ENCODE measurements around the gene ANXA11.

Gene ANXA11

DNA sequence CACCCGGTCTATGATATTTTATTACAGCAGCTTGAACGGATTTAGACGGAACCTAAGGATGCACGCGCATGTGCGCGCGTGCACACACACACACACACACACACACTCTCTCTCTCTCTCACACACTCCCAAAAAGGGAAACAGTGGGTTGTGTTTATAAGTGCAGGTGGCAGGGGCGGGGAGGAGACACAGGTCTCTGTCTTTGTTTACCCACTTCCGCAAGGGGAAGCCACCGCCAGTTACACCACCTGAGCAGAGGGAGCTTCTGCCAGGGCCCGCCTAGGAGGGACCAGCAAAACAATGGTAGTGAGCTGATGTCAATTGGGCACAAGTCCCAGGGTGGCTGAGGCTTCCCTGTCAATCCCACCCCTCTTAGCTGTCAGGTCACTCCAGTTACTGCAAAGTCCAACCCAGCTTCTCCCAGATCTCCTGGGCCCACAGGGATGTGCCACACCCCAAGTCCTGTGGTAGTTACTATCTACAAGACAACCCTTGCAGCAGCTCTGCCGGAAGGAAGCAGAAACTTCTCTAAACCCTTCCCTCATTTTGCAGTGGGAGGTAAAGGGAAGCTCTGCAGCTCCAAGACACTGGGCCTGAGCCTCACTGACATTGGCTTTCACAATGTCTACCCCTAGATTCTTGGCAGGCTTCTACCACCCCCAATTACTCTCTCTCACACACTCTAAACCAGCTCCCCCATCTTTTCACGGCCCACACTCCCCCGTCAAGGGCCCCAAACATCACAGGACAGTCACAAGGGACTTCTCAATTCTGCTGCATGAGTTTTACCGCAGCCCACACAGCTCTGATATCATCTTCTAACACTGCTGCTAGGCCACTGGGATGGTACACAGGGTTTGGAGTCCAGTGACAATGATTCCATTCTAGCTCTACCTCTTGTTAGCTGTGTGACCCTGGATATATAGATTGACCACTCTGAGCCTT, 17.6 kb downstream of the ANXA11 start:
- DNase-seq, result peak; percentile 38

DNA sequence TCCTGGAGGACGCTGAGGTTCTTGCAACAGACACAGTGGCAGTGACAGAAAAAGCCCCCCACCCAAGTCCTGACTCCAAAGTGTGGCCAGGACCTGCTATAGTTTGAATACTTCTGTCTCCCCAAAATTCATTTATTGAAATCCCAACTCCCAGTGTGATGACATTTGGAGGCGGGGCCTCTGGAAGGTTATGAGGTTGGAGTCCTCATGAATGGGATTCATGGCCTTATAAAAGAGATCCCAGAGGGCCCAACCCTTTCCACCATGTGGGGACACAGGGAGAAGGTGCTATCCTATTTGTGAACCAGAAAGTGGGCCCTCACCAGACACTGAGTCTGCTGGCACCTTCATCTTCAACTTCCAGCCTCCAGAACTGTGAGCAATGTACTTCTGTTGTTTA, 18.3 kb downstream of the ANXA11 start:
- DNase-seq, result no peak

DNA sequence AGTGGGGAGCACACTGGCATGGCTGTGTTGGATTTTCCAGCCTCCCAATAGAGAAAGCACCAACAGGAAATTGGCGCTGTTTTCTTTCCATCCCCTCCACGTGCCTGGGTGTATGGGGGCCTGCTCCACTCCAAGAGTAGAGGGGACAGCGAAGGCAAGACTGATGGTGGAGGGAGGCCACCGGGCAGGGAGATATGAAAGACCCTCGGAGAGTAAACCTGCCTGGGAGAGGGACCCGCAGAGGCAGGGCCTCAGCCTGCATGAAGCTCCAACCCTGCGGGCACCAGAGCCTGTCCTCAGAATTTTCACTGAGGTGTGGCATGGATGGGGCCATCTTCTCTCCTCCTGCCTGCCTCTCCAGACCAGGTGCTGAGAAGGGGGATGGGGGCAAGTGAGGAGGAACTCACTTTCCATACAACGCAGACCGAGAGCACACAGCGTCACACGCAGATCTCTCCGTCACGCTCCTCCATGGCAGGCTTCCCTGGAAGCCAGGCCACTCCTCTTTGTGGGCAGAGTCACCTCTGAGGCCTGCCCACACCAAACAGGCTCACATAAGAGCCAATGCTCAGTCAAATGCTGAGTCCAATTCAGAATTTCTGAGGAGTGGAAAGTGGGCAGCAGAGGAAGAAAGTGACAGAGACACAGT, 18.8 kb downstream of the ANXA11 start:
- DNase-seq, result peak; percentile 22

DNA sequence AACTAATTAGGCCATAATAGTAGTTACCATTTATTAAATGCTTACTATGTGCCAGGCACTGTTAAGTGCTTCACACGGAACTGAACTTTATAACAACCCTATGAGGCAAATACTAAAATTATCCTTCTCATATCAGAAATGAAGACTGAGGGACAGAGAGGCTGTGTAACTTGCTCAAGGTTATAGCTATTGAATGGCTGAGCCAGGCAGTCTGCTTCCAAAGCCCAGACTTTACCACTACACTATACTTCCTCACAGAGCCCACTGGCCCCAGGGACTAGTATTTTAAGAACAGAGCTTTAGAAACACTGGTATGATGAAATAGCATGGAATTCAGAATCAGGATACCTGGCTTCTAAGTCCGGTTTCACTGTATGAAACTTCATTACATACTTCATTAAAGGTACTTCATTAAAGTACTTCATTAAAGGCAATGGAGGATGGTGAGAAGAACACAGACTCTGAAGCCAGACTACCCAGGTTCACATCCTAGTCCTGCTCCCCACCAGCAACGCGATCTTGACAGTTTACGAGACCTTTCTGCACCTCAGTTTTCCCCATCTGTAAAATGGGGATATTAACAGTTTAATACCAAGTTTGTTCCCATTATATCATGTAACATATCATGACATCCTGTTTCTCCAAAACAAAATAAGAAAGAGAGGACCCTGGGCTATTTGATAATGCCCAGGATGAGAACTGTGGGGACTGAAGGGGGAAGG, 19.6 kb downstream of the ANXA11 start:
- DNase-seq, result no peak

DNA sequence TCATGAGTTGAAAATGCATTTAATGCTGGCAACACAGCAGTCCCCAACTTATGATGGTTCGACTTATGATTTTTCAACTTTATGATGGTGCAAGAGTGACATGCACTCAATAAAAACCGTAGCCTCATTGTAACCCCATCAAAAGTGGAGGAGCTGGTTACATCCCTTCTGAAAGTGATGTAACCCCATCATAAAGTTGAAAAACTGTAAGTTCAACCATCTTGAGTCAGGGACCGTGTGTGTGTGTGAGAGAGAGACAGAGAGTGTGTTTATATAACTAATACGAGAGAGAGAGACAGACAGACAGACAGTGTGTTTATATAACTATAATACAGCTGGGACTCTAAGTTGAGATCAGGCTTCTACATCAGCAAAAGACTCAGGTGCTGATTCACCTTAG, 21.0 kb downstream of the ANXA11 start:
- no peak for DNase-seq

DNA sequence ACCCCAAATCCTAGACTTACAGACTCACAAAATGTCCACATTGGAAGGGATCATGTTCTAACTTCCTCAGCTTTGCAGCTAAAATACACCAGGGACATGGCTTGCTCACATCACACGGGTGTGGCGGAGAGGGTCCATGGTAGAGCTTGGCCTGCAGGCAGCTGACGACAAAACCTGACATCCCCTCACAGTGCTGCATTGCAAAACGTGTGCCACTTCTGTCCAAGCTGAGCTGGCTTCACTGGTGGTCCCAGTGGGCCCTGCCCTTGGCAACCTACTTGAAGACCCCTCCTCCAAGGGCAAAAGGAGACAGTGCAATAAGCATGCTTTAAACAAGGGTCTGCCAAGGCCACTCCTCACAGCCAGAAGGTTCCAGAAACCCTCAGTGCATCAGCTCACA, 21.9 kb downstream of the ANXA11 start:
- DNase-seq, result no peak

DNA sequence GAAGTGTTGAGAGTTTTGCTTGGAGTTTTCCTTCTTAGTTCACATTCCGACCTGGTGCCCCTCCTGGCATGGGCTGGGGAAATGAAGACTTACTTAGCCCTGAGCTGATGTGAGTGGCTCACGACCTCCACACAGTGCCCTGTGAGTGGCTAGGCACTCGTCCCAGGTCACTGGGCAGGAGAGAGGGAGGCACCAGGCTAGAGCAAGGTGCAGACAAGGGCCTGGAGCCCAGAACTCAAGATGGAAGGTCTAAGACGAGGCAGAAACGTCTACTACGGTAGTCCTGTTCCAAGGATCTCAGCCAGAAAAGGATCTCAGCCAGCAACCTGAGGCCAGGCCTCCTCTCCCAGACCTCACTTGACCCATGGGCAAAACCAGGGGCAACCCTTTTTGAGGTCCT, 22.4 kb downstream of the ANXA11 start:
- no peak for DNase-seq

DNA sequence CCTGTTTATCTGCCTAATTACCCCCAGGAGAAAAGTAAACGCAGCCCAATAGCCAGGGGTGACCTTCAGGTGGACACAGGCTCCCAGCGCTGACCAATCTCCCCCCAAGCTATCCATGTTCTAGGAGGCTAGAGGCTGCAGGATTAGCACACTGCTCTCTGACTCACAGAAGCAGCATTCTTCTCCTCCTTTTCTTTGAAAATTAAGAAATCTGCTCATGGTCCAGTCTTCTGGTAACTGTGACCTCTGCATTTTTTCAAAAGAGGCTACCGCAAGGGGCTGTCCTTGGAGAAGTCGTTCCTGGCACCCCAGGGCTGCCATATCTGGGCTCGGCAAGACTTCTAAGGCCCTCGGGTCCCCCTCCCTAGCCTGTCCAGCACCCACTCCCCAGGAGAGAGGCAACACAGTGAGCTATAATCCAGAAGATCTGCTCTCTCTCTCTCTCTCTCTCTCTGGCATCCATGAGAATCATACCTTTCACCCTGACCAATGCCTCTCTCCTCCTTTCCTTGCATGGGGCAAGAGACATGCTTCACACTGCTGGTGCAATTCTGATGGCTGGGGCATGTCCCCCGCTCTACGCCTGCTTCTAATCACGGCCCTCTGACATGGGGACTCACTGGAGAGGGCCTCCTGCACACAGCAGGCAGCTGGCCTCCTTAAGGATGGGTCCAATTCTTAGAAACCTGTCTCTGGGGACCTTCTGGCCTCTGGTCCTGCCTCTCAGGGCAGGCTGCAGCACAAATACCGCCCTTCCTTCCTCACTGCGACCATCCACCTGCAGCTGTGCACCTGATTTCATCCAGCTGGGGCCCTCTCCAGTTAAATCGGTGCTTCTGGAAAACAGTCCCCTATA, 27.3 kb downstream of the ANXA11 start:
- no peak for DNase-seq

DNA sequence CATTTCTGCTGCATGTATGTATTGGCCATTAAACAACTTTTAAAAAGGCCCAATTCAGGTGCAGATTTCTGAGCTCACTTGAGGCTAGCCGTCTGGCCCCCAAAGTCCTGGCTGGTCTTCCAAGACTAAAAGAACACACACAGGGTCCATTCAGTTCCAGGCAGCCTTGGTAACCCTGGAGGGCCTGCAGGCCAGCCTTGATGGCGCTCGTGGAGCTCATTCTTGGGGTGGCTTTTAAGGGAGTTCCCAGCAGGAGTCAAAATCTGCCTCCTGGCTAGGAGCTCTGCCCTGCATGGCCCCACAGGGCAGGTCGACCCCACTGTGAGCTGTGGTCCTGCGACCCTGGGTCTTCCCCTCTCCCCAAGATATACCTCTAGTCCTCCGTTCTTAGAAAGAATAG, 28.8 kb downstream of the ANXA11 start:
- DNase-seq, result no peak

DNA sequence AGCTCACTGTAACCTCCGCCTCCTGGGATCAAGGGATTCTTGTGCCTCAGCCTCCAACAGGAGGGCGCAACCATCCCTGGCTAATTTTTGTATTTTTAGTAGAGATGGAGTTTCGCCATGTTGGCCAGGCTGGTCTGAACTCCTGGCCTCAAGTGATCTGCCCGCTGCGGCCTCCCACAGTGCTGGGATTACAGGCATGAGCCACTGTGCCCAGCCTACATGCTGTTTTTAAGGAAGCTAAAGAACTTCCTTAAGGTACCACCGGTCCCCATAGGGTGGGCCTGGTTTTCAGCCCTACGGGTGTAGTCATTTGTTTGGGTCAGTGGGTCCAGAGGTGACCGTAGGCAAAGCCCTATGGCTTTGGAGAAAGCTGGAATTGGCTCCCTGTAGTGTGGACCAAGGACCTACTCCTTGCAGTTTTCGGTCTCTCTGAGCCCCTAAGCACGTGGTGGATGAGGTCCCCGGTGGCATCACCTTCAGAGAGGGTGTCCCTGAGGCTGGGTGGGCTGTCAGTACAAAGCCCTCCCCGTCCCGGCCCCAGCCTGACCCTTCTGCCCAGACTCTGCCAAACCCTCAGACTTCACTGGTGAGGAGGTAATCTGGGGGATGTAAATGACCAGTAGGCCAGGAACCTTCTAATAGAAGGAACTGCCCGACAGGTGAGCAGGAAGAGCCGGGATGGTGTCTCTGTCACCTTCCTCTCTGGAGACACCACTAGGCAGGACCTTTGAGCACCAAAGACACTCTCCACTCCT, 30.5 kb downstream of the ANXA11 start:
- DNase-seq, result no peak

DNA sequence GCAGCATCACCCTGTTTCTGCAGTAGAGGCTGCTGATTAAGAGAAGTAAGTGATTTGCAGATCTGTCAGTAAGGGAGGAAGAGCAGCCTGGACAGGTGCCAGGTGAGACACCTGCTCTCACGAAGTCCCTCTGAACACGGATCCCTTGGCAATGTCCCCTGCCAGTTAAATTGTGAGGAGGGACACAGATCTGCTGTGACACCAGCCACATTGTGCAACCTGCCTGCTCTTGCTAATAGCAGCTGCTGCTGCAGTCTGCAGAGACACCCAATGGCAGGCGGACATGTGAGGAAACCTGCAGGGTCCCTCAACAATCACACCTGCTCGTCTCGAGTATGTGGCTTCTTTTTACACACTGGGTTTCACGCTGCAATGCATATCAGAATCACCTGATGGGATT, 31.9 kb downstream of the ANXA11 start:
- DNase-seq, result no peak

DNA sequence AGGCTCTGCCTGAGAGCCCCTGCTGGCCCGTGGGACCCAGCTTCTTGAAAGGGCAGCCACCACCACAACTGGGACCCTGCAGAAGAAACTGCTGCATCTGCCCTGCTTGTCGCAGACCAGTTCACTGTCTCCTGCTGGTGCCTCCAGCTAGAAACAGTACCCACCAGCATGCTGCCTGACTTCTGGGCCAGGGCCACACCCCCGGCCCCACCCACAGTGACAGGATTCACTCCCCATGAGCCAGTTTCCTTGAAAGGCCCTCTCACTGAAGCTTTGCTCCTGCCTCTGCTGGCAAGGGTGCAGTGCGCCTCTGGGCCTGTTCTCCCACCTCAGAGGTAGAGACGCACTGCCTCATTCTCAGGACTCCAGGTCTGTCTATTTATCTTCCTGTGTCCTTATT, 32.4 kb downstream of the ANXA11 start:
- no peak for DNase-seq

DNA sequence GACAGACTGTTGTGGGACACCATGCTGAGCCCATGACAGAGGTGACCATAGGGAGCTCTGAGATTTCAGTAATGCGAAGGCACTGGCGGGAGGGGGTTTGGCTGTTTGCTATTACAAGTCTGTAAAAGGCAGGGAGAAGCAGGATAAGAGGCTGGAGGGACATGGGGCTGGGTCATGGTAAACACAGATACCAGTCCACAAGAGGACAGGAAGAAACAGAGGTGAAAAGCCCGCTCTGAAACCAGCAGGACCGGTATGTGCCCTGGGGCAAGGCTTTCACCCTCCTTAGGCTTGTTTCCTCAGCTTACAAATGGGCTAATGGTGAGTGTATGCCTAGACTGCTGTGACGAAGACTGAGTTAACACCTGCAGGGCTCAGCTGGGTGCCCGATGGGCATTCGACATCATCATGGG, 34.1 kb downstream of the ANXA11 start:
- DNase-seq, result no peak

DNA sequence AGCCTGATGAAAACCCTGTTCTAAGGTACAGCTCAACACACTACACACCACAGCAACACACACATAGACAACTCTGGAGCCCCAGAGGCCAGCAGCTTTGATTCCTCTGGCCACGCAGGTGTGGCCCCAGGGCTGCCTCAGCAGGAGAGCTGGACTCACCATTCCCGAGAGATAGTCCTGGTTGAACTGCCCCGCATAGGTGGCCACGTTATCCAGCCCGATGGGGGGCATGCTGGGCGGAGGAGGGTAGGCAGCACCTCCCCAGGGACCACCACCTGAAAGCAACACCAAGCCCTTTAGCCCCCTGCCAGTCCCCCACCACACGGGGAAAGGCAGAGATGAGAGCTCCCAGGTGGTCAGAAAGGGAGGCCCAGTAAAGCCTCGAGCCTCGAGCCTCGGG, 34.7 kb downstream of the ANXA11 start:
- no peak for DNase-seq

DNA sequence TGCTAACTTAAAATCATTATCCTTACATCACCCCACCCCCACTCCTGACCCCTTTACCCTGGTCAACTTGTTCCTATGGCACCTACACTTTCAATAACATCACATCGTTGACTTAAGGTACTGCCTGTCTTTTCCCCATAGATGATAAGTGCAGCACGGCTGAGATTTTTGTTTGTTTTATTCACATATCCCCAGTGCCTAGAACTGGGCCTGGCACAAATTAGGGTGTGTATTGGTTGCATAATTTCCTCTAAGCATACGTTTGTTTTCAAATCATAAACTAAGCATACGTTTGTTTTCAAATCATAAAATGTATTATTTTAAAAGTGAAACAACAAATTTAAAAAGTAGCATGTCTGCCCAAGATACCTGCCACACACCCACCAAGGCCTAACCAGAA, 35.3 kb downstream of the ANXA11 start:
- no peak for DNase-seq

DNA sequence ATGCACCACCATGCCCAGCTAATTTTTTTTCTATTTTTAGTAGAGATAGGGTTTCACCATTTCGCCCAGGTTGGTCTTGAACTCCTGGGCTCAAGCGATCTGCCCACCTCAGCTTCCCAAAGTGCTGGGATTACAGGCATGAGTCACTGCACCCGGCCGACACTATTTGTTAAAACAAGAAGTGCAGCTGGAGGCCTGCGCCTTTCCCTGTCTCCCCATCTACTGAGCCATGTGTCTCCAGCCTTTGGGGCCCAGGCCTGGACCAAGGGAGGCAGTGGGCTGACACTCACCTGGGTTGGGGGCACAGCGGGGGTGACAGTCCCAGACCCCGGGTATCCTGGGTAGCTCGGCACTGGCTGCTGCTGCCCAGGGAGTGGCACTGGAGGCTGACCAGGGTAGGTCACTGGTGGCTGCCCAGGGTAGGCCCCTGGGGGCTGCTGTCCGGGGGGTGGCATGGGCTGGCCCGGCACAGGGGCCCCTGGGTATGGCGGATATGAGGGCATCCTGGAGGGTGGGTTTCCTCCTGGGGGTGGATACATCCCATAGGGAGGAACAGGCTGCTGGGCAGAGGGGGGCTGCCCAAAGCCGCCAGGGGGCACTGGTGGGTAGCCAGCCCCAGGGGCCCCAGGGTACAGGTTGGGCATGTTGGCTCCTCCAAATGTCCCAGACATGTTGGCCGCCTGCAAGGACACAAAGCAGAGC, 36.5 kb downstream of the ANXA11 start:
- DNase-seq, result no peak

DNA sequence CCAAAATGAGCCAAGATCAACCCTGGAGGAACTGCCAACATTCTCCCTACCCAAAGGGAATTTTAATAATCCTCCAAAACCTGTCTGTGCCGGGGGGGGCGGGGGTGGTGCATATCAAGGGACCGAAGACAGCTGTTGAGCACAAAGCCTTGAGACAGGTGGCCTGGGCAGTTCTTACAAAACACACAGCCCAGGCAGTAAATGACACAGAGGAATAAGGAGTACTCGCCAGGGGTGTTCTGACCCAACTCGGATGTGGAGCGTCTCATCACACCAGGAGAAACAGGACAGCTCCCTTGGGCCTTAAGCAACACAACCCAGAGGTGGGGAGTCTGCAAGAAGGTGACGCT, 37.2 kb downstream of the ANXA11 start:
- DNase-seq, result no peak

DNA sequence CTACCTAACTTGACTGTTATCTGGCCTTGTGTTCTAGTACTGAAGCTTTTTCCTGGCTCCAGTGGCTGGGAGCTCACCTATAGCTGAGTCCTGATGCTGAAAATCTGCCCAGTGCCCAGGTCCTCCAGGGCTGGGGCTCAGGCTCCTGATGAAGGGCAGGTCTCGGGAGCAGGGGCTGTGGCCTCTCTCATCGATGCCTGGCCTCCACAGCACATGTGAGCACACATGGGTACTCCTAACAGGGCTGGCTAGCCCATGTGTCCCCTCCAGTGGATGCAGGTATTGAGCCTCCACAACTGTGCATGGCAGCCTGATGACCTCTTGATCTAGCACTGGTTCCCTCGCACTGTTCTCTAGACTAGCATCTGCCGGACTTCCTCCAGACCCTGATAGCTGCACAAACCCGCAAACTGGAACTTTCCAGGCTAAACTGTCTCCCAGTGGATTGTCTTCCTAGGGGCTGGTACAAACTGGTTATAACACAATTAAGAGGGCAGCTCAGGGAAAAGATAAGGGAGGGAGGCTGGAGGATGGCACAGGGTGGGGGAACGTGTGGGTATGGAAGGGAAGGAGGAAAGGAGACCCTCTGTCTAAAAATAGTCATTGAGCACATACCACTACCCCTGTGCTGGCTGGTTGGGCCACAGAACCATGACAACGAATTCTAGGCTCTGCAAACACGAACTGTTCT, 37.7 kb downstream of the ANXA11 start:
- no peak for DNase-seq

DNA sequence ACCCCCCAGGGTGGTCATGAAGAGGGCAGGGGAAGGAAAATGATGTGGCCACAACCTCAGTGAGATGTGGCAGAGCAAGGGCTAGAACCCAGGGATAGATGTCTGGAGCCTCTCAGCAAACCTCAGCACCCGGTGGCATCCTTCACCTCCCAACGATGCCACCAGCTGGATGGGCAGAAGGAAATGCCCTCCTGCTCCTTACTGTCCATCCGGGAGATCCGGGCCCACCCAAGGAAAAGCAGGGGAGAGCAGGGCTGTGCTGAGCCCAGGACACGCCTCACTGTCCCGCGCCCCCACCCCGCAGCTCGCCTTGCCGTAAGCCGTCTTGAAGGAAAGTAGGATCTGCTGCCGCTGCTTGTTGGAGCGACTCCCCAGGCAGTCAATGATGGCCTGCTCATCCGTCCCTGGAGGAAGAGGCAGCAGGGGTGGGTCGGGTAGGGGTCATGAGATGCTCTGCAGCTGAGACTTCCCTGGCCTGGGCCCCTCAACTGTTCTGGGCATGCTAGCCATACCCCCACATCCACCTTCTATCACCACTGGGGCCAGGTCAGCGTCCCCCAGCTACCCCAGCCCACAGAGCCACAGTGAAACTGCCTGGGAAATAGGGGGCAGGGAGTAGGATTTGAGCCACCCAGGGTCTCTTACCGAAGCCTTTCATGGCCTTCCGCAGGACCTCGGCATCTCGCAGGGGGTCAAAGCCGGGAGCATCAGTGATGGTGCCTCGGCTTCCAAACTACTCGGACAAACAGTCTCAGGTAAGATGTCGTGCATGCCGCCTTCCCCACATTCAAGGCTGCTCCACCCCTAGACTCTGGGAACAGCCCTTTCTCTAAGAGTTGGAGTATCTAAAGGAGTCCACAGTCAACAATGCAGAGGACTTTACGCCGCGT, 38.5 kb downstream of the ANXA11 start:
- no peak for DNase-seq

DNA sequence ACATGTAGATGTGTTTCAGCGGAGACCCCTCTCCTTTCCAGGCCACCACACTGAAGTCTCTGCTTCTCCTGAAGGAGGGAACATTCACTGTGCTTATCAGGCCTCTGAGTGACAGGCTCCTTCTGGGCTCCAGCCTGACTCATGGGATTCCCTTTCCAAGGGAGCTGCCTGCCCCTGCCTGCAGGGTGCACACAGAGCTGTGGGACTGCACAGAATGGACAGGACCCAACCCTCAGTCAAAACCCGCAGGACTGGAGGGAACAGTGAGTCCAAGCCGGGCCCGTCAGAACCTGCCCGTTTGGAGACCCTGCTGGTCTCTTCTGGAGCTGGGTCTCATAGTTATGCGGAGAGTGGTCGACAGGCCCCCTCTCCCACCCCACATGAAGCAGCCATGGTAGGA, 40.2 kb downstream of the ANXA11 start:
- DNase-seq, result no peak

Data from activated T-cell treated with anti-CD3 and anti-CD28 coated beads for 4 hours (primary cell).